Measurements from ENCODE around the gene NTM. TPM values are rescaled to one million over a fixed set of nuclear protein-coding genes. Genes with fewer than 3 reads are reported as not detected.

Gene NTM
- total RNA-seq, 1 experiment from 2014 or later = 9.9 TPM

DNA sequence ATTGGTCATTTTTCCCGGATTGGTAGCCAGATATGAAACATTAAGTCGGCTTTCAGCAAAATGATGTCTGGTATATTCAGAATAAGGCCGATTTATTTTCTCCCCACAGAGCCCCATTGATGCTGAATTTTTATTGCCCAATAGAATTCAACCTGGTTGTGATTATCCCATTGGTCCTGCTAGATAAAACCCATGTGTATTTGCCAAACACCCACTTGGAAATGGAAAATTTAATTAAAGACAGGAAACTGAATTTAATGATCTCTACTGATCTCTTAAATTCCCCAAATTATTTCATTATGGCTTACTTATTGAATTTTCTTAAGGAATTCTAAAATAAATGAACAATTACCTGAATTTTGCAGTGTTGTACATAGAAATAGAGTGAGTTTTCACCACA lies 609.8 kb downstream of the NTM start:
- Histone ChIP-seq H3K4ac (ENCODE audit: low read depth, low read length) (no peak overlapping the region), H2AFZ (ENCODE audit: low read length) (no peak overlapping the region), H3K4me2 (ENCODE audit: insufficient read depth, insufficient read length, low read length) (no peak overlapping the region), H4K91ac (ENCODE audit: insufficient read length, low read depth, low read length) (no peak overlapping the region), H3K79me1 (ENCODE audit: insufficient read depth, low read depth, low read length, poor library complexity, severe bottlenecking) (no peaks in the 10 kb centered on the region), H4K8ac (replicated peaks; ENCODE audit: insufficient read length, low read depth, low read length) (no peak overlapping the region), H3K27me3 (ENCODE audit: insufficient read depth, low read length) (no peaks in the 10 kb centered on the region), H3K23me2 (ENCODE audit: insufficient read length, low read depth, low read length, poor library complexity, severe bottlenecking) (no peaks in the 10 kb centered on the region), H3T11ph (ENCODE audit: low read length) (no peak overlapping the region), H3K56ac (ENCODE audit: insufficient read length, low read depth, low read length) (no peak overlapping the region), H2BK5ac (ENCODE audit: insufficient read length, low read length) (no peak overlapping the region), H3K4me1 (ENCODE audit: insufficient read depth, low read length) (peaks cover 23% of the 10 kb centered on the region), H3K14ac (ENCODE audit: insufficient read depth, low read length) (no peak overlapping the region), H2BK20ac (ENCODE audit: low read depth, low read length, poor library complexity, severe bottlenecking) (no peak overlapping the region), H3K23ac (ENCODE audit: insufficient read length, low read depth, low read length) (no peak overlapping the region), H3K9me3 (ENCODE audit: control insufficient read depth, low read depth, low read length) (no peaks in the 10 kb centered on the region), H4K5ac (ENCODE audit: insufficient read length, low read depth, low read length) (no peak overlapping the region), H3K79me2 (ENCODE audit: insufficient read depth, low read length) (no peaks in the 10 kb centered on the region), H2AK5ac (ENCODE audit: insufficient read length, low read length) (no peak overlapping the region), H3K18ac (ENCODE audit: insufficient read length, low read depth, low read length) (no peak overlapping the region), H2BK15ac (ENCODE audit: low read depth, low read length) (no peak overlapping the region), H3K27ac (ENCODE audit: insufficient read length, low read depth, low read length) (no peak overlapping the region), H2BK120ac (ENCODE audit: low read depth, low read length, poor library complexity, severe bottlenecking) (no peak overlapping the region), H2BK12ac (ENCODE audit: insufficient read length, low read depth, low read length) (no peak overlapping the region), H4K20me1 (ENCODE audit: control insufficient read depth, insufficient read depth, insufficient read length) (no peaks in the 10 kb centered on the region), H3K9ac (ENCODE audit: extremely low read depth, insufficient read length, low read length) (no peak overlapping the region)
- H3K36me3 Mint-ChIP-seq (ENCODE audit: insufficient read depth in 1 of 3, low read depth in 3 of 3) = peaks cover 0 to 7% (median 3%) of the 10 kb centered on the region in 3 experiments; a peak in 2 of 7 replicates
- no peaks in the 10 kb centered on the region for H3K9me3 Mint-ChIP-seq
- H3K27me3 Mint-ChIP-seq (ENCODE audit: low read depth) = no peaks in the 10 kb centered on the region
- H3K4me3 Mint-ChIP-seq = no peak overlapping the region
- H3K4me1 Mint-ChIP-seq = peaks cover 78 to 81% of the 10 kb centered on the region in 2 experiments
- no peak for DNase-seq
- H3K27ac Mint-ChIP-seq = no peak overlapping the region
- no peak for TF ChIP-seq CTCF (conservative IDR thresholded peaks at IDR 0.05)
- WGBS (ENCODE audit: extremely low coverage, insufficient read length, low lambda C conversion rate) = no CpG with 5 or more reads among the region's 3 CpGs
